ENCODE results near the gene HBP1.
"Not testable (repeated sequence)": the region's sequence is repeated elsewhere in the genome, so short reads cannot be mapped to it uniquely, and the experiment has no call there.

HBP1 gene

GRCh38 chr7:107152011-107152410 is 16.8 kb upstream of the HBP1 start:
- in situ Hi-C loops (cut with MboI; ENCODE audit: low sequenced_read_pairs), result no loop called here

DNA sequence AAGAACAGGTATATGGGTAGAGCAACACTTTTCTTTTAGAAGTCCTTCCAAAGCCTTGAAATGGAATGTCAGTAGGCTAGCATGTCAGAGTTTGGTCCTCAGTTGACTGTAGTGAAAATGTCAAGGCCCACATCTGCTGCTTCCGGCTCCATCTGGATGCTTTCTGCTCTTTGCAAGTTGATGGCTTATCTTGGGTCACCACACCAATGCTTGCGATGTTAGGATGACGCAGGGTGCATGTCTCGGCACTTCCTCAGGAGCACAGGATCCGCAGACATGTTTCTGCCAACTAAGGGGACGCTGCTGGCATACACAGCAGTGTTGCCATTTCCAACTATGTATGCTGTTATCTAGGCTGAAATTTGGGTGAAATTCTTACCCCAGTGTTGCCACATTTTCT is 14.0 kb upstream of the HBP1 start:
- in situ Hi-C loops (cut with MboI; ENCODE audit: low sequenced_read_pairs), result no loop called here

GRCh38 chr7:107155726-107156125 is 13.1 kb upstream of the HBP1 start:
- in situ Hi-C loops (cut with MboI; ENCODE audit: low sequenced_read_pairs), result not testable (repeated sequence)

GRCh38 chr7:107157091-107157490 is 11.7 kb upstream of the HBP1 start:
- in situ Hi-C loops (cut with MboI; ENCODE audit: low sequenced_read_pairs), result no loop called here

GRCh38 chr7:107158028-107158427 is 10.8 kb upstream of the HBP1 start:
- in situ Hi-C loops (cut with MboI; ENCODE audit: low sequenced_read_pairs), result no loop called here

DNA sequence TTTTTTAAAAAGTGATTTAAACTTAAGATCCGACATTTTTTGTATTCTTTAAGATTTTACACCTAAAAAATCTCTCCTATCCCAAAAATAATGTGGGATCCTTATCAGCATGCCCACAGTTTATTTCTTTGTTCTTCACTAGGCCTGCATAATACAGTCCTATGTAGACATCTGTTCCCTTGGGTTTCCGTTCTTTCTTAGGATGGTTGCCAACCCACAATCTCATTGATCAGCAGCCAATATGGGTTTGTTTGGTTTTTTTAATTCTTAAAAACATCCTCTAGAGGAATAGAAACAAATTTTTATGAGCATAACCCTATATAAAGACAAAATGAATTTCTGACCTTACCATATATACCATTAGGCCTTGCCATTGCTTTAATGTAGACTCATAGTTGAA is 8.4 kb upstream of the HBP1 start:
- in situ Hi-C loops (cut with MboI; ENCODE audit: low sequenced_read_pairs), result no loop called here

DNA sequence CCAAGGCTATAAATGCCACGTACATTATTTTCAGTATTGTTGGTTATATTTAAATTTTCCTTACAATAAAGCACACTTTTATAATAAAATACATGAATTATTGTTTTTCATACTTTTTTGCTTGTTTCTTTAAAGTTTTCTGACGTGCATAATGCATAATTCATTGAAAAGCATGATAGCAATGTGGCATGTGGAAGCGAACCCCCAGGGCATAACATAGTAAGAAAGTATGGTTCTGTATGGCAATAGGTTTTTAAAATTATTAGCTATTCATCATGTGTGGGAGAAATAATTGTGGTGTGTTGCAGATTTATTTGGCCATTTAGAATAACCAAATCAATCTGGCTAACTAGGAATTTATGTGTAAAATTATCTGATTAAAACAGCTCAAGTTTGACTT is 7.4 kb upstream of the HBP1 start:
- in situ Hi-C loops (cut with MboI; ENCODE audit: low sequenced_read_pairs), result no loop called here

DNA sequence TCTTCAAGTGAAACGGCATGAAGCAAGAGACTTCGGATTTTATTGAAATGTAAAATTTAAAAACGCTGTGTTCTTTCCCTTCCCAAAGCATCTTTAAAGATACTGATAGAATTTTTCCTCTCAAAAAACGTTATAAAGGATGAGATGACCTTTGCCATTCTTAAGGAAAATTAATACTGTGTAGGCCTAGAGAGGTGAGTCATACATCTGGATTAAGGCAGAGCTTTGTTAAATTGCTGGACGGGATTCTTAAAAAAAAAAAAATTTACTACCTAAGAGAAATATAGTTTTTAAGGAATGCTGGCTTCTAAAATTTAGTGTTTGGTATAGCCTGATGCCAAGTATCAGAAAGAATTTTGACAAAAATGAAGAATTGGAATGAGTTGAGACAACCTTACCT is 6.3 kb upstream of the HBP1 start:
- in situ Hi-C loops (cut with MboI; ENCODE audit: low sequenced_read_pairs), result no loop called here

GRCh38 chr7:107164092-107164491 is 4.7 kb upstream of the HBP1 start:
- in situ Hi-C loops (cut with MboI; ENCODE audit: low sequenced_read_pairs), result no loop called here

DNA sequence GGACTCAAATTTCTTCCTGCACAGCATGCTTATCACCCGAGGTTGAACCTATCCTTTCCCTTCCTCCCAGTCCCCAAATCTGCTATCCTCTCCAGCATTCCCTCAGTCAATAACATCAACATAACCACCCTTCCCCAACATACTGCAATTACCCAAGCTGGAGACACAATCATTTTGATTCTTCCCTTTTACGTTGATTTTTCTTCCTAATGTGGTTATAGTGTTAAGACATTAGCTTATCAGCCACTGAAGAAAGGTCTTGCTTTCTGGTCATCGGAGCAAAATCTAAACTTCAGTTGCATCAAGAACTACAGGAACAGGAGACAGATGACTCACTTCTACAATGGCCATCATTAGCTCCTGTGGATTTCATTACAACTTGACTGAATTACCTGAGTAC is 3.5 kb upstream of the HBP1 start:
- in situ Hi-C loops (cut with MboI; ENCODE audit: low sequenced_read_pairs), result no loop called here

GRCh38 chr7:107166736-107167426 is 1.9 kb upstream of the HBP1 start:
- in situ Hi-C loops (cut with MboI; ENCODE audit: low sequenced_read_pairs), result no loop called here

GRCh38 chr7:107167483-107168232 is 1.1 kb upstream of the HBP1 start:
- in situ Hi-C loops (cut with MboI; ENCODE audit: low sequenced_read_pairs), result no loop called here

DNA sequence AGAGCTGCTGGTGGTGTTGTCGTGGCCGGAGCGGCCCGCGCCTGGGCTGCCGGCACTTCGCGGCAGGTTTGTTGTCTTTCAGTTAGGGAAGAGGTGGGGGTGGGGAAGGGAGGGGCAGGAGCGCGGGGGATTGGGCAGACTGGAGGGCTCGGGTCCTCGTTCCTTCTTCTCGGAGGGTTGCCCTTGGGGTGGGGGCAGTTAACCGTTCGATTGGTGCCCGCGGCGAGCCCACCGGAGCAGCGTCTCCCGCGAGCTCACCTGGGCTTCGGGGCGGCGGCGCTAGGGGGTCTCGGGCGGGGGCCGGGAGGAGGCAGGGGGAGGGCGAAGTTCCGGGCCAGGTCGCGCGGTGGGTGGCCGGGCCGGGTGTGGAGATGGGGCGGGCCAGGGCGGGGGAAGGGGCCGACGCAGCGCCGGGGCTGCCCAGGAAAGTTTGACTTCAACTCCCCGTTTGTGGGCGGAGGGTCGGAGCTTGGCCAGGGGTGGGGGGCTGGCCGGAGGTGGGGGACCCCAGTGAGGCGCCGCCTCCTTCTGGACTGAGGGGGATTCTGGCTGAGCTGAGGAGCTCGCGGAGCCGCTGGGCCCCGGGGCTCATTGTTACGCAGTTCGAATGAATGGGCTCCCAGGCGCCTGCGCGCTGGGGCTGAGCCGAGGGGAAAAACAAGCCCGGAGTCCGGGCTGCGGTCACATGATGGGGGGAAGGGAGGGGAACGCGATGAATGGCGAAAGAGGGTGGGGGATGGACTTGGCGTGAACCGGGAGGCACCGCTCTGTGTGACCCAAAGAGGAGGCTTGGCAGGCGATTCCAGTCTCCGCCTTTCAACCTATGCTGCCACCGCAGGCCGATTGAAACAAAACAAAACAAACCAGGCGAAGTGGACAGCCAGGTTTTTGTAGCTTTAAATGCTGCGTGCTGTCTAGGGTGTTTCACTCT is 582 bp downstream of the HBP1 start:
- in situ Hi-C loops (cut with MboI; ENCODE audit: low sequenced_read_pairs), result no loop called here

DNA sequence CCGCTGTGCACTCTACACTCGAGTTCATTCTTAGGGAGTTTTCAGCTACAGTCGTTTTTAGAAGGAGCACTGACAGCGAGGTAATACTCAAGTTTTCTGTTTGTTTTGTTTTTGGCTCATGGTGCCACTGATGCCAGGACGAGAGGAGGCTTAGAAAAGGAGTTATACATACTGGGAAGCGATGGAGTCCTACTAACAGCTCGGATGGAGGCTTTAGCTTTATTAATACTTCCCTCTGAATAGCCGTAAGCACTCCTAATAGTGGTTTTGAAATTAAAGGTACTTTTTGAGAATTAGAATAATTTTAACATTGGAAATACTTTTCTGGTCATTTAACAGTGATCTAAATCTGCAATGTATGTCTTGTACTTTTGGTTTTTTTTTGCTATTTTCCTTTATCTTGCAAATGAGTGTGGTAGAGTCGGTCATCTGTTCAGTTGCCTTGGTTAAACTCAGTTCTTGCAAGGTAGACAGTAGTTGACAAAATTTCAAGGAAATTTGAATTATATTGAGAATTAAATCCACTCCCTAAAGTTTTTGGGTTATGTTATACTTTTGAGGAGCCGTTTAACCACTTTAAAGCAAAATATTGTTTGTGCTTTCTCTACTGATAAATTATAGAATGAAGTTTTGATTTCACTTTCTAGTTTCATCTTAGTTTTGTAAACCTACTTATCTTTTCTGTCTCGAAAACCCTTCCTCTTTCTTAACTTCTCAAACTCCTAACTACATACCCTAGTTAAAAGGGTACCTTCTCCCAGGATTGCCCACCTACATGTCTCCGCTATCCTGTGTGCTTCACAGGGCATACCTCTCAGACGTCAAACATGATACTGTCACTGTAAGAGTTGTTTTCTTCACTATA is 1.5 kb downstream of the HBP1 start:
- in situ Hi-C loops (cut with MboI; ENCODE audit: low sequenced_read_pairs), result no loop called here

GRCh38 chr7:107171496-107171895 is 2.7 kb downstream of the HBP1 start:
- in situ Hi-C loops (cut with MboI; ENCODE audit: low sequenced_read_pairs), result no loop called here

GRCh38 chr7:107172276-107173032 is 3.7 kb downstream of the HBP1 start:
- in situ Hi-C loops (cut with MboI; ENCODE audit: low sequenced_read_pairs), result no loop called here

DNA sequence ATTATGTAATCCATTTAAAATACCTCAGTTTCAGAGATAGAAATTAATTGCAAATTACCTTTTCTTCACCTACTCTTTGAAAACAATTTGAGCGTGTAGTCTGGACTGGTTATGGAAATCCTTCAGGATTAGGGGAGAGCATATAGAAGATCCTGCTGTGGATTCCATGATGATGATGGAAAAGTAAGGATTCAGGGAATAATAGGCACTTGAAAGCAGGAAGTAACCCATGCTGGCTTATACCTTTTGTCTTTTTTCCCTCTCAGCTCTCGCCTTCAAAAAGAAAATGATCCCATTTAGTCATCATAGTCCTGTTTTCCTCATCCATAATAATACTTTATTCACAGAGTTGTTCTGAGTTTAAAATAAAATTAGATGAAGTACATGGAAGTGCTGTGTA is 4.4 kb downstream of the HBP1 start:
- in situ Hi-C loops (cut with MboI; ENCODE audit: low sequenced_read_pairs), result no loop called here

GRCh38 chr7:107173691-107174406 is 5.0 kb downstream of the HBP1 start:
- in situ Hi-C loops (cut with MboI; ENCODE audit: low sequenced_read_pairs), result no loop called here

Data from HL-60/S4 (cell line).